B cell (primary cell): ENCODE results near the gene SOAT2.

Source experiments
- CTCF ChIP-seq: fragments of 200-600 bp; IDR thresholded peaks from one replicate; pipeline ENCODE4 v1.8.0; 2022; ENCODE audit warnings: antibody characterized with exemption, mild to moderate bottlenecking
- EZH2 ChIP-seq: IDR thresholded peaks from 2 replicates; pipeline ENCODE4 v1.6.1; 2012; ENCODE audit warnings: borderline replicate concordance, low read depth, mild to moderate bottlenecking, moderate library complexity, low read length; ENCODE audit not compliant: insufficient read depth, poor library complexity, severe bottlenecking

- TF ChIP-seq CTCF (no peak), EZH2 (no peak)
Observed at GRCh38 chr12:53096089-53096741, 7.1 kb upstream of the SOAT2 start.
